ENCODE results near the gene ASPG.
A peak's percentile ranks its signal among the peaks of the same experiment; 100 is the strongest.

The ASPG gene

GRCh38 chr14:104118006-104118844 is 32.7 kb downstream of the ASPG start:
- DNase-seq: peak; percentile 27

DNA sequence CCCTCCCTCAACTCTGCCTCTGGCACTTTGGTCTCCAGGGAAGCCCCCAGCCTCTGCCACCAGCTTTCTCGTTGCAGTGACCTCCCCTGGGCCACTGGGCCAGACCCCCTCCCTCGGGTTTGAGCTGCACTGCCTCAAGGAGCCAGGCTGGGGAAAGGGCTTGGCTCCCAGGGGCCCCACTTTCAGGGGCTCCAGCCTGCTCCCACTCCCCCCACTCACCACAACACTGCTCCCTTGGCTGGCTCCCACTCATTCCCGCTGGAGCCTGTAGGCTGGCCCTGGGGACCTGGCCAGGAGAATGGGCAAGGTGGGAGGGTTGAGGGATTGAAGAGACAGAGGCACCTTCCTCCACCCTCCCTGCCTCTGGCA is 33.6 kb downstream of the ASPG start:
- peak; percentile 24 for DNase-seq

DNA sequence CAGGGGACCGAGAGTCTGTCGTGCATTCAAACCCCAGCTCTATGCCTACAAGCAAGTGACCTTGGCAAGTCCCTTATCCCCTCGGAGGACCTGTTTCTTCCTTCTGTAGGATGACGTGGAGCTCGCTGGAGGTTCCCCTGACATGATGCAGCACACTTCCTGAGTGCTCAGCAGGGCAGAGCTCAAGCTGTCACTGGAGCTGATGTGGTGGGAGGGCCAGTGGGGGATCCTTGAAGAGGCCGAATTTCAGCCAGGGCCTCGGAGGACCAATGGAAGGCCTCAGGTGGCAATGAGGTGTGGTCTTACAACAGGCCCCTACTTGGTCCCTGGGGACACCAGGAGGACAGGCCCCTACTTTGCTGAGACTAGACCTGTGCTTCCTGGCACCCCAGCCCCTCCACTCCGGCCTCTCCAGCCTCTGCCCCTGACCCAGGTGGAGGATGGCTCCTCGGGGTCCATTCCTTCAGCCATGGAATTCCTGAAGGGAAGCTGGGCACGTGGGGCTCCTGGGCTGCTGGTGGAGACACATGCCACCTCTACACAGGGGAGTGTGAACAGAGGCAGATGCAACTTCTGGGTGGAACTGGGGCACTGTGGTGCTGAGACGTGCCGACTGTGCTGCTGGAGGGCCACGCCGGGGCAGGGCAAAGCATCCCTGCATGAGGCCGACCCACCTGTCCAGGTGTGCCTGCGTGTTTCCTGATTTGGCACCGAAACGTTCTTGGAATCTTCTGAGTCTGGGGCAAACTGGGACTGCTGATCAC is 34.2 kb downstream of the ASPG start:
- DNase-seq: no peak

DNA sequence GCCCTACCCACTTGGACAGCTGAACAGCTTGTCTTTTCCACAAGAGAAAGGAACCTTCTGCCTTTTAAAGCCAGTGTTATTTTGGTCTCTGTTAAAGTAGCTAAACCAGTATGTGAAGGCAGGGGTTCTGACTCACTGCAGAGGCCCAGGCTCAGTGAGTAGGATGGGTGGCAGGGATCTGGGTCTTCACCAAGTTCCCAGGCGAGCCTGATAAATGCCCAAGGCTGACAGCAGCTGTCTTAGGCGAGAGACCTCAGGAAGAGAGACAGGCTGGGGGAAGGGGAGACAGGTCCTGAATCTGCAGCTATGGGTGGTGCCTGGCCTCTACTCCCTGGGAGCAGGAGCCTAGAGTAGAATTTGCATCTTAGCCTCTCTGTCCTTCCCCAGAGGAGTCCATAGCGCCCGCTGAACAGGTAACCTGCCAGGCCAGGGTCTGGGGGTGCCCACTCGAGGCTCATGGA is 34.8 kb downstream of the ASPG start:
- DNase-seq: no peak

GRCh38 chr14:104121142-104121541 is 35.6 kb downstream of the ASPG start:
- no peak for DNase-seq

- DNase-seq: no peak
These were observed 38.4 kb downstream of the ASPG start for GRCh38 chr14:104123879-104124278.

- no peak for DNase-seq
These were observed 39.5 kb downstream of the ASPG start for GRCh38 chr14:104125011-104125410.

DNA sequence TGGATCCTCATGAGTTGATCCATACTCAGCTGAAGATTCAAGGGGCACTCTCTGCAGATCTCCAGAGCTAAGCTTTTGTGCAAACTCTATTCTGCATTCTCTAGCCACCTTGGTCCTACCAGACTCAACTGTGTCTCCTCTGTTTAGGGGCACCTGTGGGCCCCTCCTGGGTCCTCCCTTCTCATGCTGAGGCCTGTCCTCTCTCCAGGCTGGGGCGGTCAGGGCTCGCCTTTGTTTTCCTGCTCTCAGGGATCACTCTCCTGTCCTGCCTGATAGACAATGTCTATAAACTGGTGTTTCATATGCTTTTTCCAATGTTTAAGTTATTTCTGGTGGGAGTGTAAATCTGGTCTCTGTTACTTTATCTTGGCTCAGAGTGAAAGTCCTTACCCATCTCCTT is 41.3 kb downstream of the ASPG start:
- no peak for DNase-seq

DNA sequence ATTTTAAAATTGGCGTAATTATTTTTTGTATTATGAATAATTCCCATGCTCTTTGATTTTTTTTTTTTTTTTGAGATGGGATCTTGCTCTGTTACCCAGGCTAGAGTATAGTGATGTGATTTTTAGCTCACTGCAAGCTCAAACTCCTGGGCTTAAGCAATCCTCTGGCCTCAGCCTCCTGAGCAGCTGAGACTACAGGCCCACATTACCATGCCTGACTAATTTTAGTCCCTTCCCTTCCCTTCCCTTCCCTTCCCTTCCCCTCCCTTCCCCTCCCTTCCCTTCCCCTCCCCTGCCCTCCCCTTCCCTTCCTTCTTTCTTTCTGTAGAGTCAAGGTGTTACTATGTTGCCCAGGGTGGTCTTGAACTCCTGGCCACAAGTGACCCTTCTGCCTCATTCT is 43.5 kb downstream of the ASPG start:
- no peak for DNase-seq

DNA sequence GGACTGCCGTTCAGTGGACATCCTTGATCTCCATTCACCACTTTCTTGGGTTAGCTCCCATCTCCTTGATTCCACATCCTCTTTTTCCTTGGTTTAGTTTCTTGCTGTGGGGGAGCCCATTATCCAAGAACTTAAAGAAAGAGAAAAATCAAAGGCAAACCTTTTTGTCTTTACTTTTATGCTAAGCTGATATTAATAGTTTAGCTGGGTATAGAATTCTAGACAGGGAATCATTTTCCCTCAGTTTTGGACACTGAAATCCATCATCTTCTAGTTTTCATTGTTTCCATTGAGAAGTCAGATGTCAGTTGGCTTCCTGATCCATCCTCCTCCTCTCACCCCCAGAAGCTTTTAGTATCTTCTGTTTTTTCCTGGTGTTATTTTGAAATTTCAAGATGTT is 44.1 kb downstream of the ASPG start:
- DNase-seq: no peak

GRCh38 chr14:104130974-104131651 is 45.6 kb downstream of the ASPG start:
- peak; percentile 27 for DNase-seq

- peak; percentile 14 for DNase-seq
These were observed 46.6 kb downstream of the ASPG start for GRCh38 chr14:104131968-104132732.

GRCh38 chr14:104132981-104133380 is 47.5 kb downstream of the ASPG start:
- peak; percentile 8 for DNase-seq

GRCh38 chr14:104133496-104133895 is 48.0 kb downstream of the ASPG start:
- DNase-seq: no peak

DNA sequence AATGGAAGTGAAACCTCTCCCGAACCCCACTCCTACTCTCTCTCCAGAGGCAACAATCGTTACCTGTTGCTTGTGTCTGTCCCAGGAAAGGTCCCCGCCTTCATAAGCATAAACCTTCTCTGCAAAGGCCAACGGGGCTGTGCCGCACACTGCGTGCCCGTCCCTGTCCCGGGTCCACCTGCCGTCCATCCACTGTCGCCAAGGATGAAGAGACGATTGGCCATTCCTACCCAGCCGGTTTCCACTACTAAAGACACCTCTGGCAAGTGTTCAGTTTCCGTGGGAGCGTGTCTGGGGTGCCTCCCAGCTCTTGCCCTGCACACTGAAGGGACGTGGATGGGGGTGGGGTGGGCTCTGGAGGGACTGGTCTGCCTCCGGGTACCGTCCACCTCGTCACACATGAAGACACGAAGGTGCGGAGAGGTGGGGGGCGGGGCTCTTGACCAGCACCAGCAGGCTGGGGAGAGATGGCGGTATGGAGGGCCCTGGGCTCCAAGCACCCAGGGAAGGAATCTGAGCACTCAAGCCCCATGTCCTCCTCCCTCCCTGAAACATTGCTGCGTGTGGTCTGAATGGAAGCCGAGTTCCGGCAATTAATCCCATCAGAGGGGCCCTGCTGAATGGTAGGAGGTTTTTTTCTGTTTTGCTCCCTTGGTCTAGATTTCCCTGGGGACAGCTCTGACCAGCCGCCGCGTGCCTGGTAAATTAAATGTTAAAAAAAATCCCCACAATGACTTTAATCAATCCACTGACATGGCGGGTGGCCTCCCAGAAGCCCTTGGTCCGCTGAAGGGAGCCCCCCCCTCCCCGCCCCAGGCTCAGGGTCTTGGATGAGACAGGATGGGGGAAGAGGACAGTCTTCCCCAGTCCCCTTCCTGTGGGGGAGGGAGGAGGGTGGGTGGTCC is 48.8 kb downstream of the ASPG start:
- peak; percentile 26 for DNase-seq

GRCh38 chr14:104135121-104135903 is 49.8 kb downstream of the ASPG start:
- peak; percentile 28 for DNase-seq

DNA sequence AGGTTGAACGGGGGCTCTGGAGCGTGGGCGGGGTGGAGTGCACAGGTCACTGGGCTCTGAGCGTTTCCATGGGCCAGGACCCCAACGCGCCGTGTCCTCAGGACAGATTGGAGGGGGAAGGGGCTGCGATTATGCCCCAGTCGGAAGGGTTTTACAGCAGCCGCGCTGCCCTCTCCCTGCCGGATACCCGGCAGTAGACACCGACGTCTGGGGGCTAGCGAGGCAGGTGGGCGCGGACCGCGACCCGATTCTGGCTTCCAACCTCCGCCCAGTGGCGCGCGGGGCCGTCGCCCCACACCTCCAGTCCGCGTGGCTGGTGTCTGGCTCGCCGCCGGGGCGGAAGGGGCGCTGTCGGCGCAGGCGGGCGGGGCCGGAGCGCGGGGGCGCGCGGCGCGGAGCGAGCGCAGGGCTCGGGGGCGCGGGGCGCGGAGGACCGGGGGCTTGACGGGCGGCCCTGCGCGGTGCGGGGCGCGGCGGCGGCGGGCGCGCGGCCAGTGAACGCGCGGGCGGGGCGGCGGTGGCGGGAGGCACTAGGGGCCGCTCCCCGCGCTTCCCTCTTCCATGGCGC is 50.5 kb downstream of the ASPG start:
- DNase-seq: peak; percentile 30

GRCh38 chr14:104136472-104137296 is 51.2 kb downstream of the ASPG start:
- DNase-seq: peak; percentile 31

GRCh38 chr14:104137297-104138097 is 52.0 kb downstream of the ASPG start:
- peak; percentile 78 for DNase-seq
